ENCODE measurements around the gene POU5F1. TPM values are rescaled to one million over a fixed set of nuclear protein-coding genes. Genes with fewer than 3 reads are reported as not detected.
A peak's percentile ranks its signal among the peaks of the same experiment; 100 is the strongest.
"Not testable (repeated sequence)": the region's sequence is repeated elsewhere in the genome, so short reads cannot be mapped to it uniquely, and the experiment has no call there.

Gene POU5F1
- 25.7 and 32.7 TPM in 2 replicates for total RNA-seq (2022)
- percentile 97 among the genes with signal in this experiment for Bru-seq, nascent RNA
- BruChase-seq, experiment 1, labeled RNA remaining after a 6-hour chase = percentile 97 among the genes with signal in this experiment
- percentile 99 among the genes with signal in this experiment for BruChase-seq, experiment 2, labeled RNA remaining after a 2-hour chase
- long read RNA-seq, partial matches to known transcripts = 0 of 3 reads
- long read RNA-seq, other reads (novel, unspliced or antisense) = 2 of 3 reads

- BruUV-seq (replicated peaks) = no TSS peak
Observed at GRCh38 chr6:31170600-31170881, at the start of gene POU5F1. TSS of gene POU5F1 (minus strand) at chr6:31170682. CDS start at chr6:31170620, 62 bp downstream.

GRCh38 chr6:31216208-31216898, 45.9 kb upstream of the POU5F1 start:
- BruUV-seq (replicated peaks) = no TSS peak
- Mint-ChIP-seq H3K36me3 (ENCODE audit: insufficient read depth, unreplicated experiment) (no peaks in the 10 kb centered on the region), H3K27ac (ENCODE audit: unreplicated experiment) (peak overlapping the region; percentile 2), H3K9me3 (ENCODE audit: low read depth, unreplicated experiment) (peaks cover 7% of the 10 kb centered on the region), H3K4me3 (ENCODE audit: low read depth, unreplicated experiment) (no peak overlapping the region), H3K4me1 (ENCODE audit: low read depth, unreplicated experiment) (peaks cover 9% of the 10 kb centered on the region), H3K27me3 (ENCODE audit: unreplicated experiment) (no peaks in the 10 kb centered on the region)
- TF ChIP-seq CTCF (IDR thresholded peaks at IDR 0.05; ENCODE audit: unreplicated experiment) = no peak
- intact Hi-C loops (cut with micrococcal nuclease; ENCODE audit: unreplicated experiment) = no loop called here
- peak; percentile 38 for DNase-seq
- CTCF ChIA-PET = interaction anchor here (0.6 to 1.3 kb wide), 5 partner anchors 13 to 287 kb away, joined by 3 to 7 read pairs (median 3); no protein-coding TSS in a partner anchor

More at GRCh38 chr6:31170600-31170881, at the start of gene POU5F1:
- peaks cover 43% of the 10 kb centered on the region for H3K4me1 Mint-ChIP-seq (ENCODE audit: low read depth, unreplicated experiment)
- CTCF ChIA-PET = interaction anchor here (0.6 to 1.6 kb wide), 2 partner anchors 12 to 16 kb away, joined by 4 to 8 read pairs; partner anchors contain the start of gene TCF19
- intact Hi-C loops (cut with micrococcal nuclease; ENCODE audit: unreplicated experiment) = no loop called here
- no peak for DNase-seq
- no peaks in the 10 kb centered on the region for H3K9me3 Mint-ChIP-seq (ENCODE audit: low read depth, unreplicated experiment)
- H3K27me3 Mint-ChIP-seq (ENCODE audit: unreplicated experiment) = no peaks in the 10 kb centered on the region
- H3K27ac Mint-ChIP-seq (ENCODE audit: unreplicated experiment) = peak within 1 kb of the TSS; percentile 94
- peak within 1 kb of the TSS; percentile 29 for H3K4me3 Mint-ChIP-seq (ENCODE audit: low read depth, unreplicated experiment)
- TF ChIP-seq CTCF (IDR thresholded peaks at IDR 0.05; ENCODE audit: unreplicated experiment) = no peak
- peaks cover 91% of the 10 kb centered on the region for H3K36me3 Mint-ChIP-seq (ENCODE audit: insufficient read depth, unreplicated experiment)

GRCh38 chr6:31215216-31215615, 44.7 kb upstream of the POU5F1 start:
- BruUV-seq (replicated peaks) = not testable (repeated sequence)

DNA sequence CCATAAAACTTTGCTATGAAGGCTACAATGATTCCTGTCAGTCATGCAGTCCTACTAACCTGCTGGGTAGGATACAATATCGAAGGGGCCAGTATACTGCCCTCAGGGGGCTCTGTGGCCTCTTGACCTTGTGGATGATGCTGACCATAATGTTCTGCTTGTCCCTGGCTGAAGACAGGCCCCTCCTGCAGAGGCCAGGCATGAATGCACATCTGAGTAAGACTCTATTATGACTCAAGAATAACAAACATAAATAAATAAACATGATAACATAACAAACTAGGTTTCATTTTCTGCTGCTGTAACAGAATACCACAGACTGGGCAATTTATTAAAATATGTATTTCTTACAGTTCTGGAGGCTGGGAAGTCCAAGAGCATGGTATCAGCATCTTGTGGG, 44.0 kb upstream of the POU5F1 start:
- peaks cover 9% of the 10 kb centered on the region for H3K4me1 Mint-ChIP-seq (ENCODE audit: low read depth, unreplicated experiment)
- H3K4me3 Mint-ChIP-seq (ENCODE audit: low read depth, unreplicated experiment) = no peak overlapping the region
- intact Hi-C loops (cut with micrococcal nuclease; ENCODE audit: unreplicated experiment) = no loop called here
- H3K9me3 Mint-ChIP-seq (ENCODE audit: low read depth, unreplicated experiment) = peaks cover 7% of the 10 kb centered on the region
- DNase-seq = no peak
- CTCF ChIA-PET = no interaction called here
- no peak for TF ChIP-seq CTCF (IDR thresholded peaks at IDR 0.05; ENCODE audit: unreplicated experiment)
- H3K27ac Mint-ChIP-seq (ENCODE audit: unreplicated experiment) = no peak overlapping the region
- BruUV-seq (replicated peaks) = no TSS peak
- H3K27me3 Mint-ChIP-seq (ENCODE audit: unreplicated experiment) = no peaks in the 10 kb centered on the region
- no peaks in the 10 kb centered on the region for H3K36me3 Mint-ChIP-seq (ENCODE audit: insufficient read depth, unreplicated experiment)

More at GRCh38 chr6:31215216-31215615, 44.7 kb upstream of the POU5F1 start:
- H3K36me3 Mint-ChIP-seq (ENCODE audit: insufficient read depth, unreplicated experiment); H3K27ac Mint-ChIP-seq (ENCODE audit: unreplicated experiment); H3K9me3 Mint-ChIP-seq (ENCODE audit: low read depth, unreplicated experiment); CTCF ChIA-PET; H3K4me1 Mint-ChIP-seq (ENCODE audit: low read depth, unreplicated experiment); intact Hi-C loops (cut with micrococcal nuclease; ENCODE audit: unreplicated experiment); DNase-seq; H3K27me3 Mint-ChIP-seq (ENCODE audit: unreplicated experiment); H3K4me3 Mint-ChIP-seq (ENCODE audit: low read depth, unreplicated experiment): not testable (repeated sequence)

Measured in Calu3 (cell line).